K562 (cell line): ENCODE data around the gene ZCCHC4. TPM values are rescaled to one million over a fixed set of nuclear protein-coding genes. Genes with fewer than 3 reads are reported as not detected.

Experiments used
- CBFB ChIP-seq: sonication (generic); formaldehyde crosslinking; IDR thresholded peaks from 2 replicates; pipeline ENCODE4 v1.4.0; 2020; ENCODE audit warnings: mild to moderate bottlenecking, missing genetic modification reagents
- CC2D1A ChIP-seq: fragments of 450-650 bp; IDR thresholded peaks from 2 replicates; pipeline ENCODE4 v1.6.1; 2017; ENCODE audit warnings: mild to moderate bottlenecking
- CEBPB ChIP-seq: fragments of 450-650 bp; IDR thresholded peaks from 2 replicates; pipeline ENCODE4 v1.6.1; 2016; ENCODE audit warnings: missing genetic modification characterization, missing compliant biosample characterization
- FOXA3 ChIP-seq, 2 experiments: fragments of 450-650 bp in 1 of 2; sonication (generic) in 1 of 2; formaldehyde crosslinking; IDR thresholded peaks in 1 of 2; conservative IDR thresholded peaks in 1 of 2; 2 replicates each; pipeline versions ENCODE4 v1.4.0 to v1.8.0; 2020 to 2022; ENCODE audit warnings: mild to moderate bottlenecking in 2 of 2, missing genetic modification reagents in 1 of 2
- GATAD2B ChIP-seq: fragments of 450-650 bp; IDR thresholded peaks from 2 replicates; pipeline ENCODE4 v1.6.1; 2017; ENCODE audit warnings: mild to moderate bottlenecking, borderline replicate concordance
- HDAC6 ChIP-seq: IDR thresholded peaks from 2 replicates; pipeline ENCODE4 v1.6.1; 2012; ENCODE audit warnings: low read depth, mild to moderate bottlenecking, control low read depth, inconsistent platforms, low read length, moderate library complexity
- NR0B1 ChIP-seq: fragments of 450-650 bp; IDR thresholded peaks from one replicate; pipeline ENCODE4 v1.6.1; 2018; ENCODE audit warnings: mild to moderate bottlenecking, moderate library complexity; ENCODE audit not compliant: partially characterized antibody
- SAFB ChIP-seq: fragments of 200-400 bp; formaldehyde crosslinking; IDR thresholded peaks from 2 replicates; pipeline ENCODE4 v1.6.1; 2017; ENCODE audit warnings: low read depth, low read length, borderline replicate concordance
- USF2 ChIP-seq: sonication (generic); formaldehyde crosslinking; IDR thresholded peaks from 2 replicates; pipeline ENCODE4 v1.5.0; 2020; ENCODE audit warnings: missing genetic modification reagents
- ZBTB49 ChIP-seq: sonication (generic); formaldehyde crosslinking; IDR thresholded peaks from 2 replicates; pipeline ENCODE4 v1.8.0; 2022; ENCODE audit warnings: missing genetic modification reagents, mild to moderate bottlenecking, borderline replicate concordance
- polyA plus RNA-seq, 8 experiments: library from polyadenylated mRNA; depleted of rRNA in 4 of 8; stranded (reverse) in 5 of 8; unstranded in 3 of 8; fragments of >200 nt; fragmentation: Nextera tagmentation in 2 of 8; fragmentation: Illumina TruSeq in 1 of 8; extraction: Ambion mirVana in 2 of 8; extraction: Trizol in 1 of 8; gene quantifications; 2 replicates each; pipeline versions ENCODE4 v1.2.1 to v1.2.3, GENCODE V29; 2011 to 2014; ENCODE audit warnings: inconsistent platforms in 1 of 8, missing spikeins in 1 of 8
- total RNA-seq, 7 experiments: library from RNA; depleted of rRNA in 6 of 7; stranded (reverse); fragments of >200 nt in 6 of 7; fragmentation: Illumina TruSeq in 2 of 7; extraction: Trizol in 2 of 7; gene quantifications; 2 replicates each; pipeline versions ENCODE4 v1.2.1 to v1.2.3, GENCODE V29; 2011 to 2021; ENCODE audit warnings: low replicate concordance in 1 of 7
- TF ChIP-seq, protein P1 (sequence below): sonication (generic); formaldehyde crosslinking; IDR thresholded peaks from 2 replicates; pipeline ENCODE4 v1.8.1; 2023; ENCODE audit warnings: missing genetic modification reagents, mild to moderate bottlenecking, borderline replicate concordance
- TF ChIP-seq, protein P2 (sequence below): fragments of 450-650 bp; IDR thresholded peaks from 2 replicates; pipeline ENCODE4 v1.6.1; 2017; ENCODE audit warnings: antibody characterized with exemption, mild to moderate bottlenecking

The ZCCHC4 gene
- total and polyA plus RNA-seq, 9 of the 15 experiments (the other 6 are each of a cell fraction or from before 2014, with no cell fraction given), result 5.3 to 26.1 (median 15.2) TPM

GRCh38 chr4:25376754-25377571 lies 64.4 kb downstream of the ZCCHC4 start, which contains the start of gene ANAPC4 (continued):
- TF ChIP-seq, protein P1, sequence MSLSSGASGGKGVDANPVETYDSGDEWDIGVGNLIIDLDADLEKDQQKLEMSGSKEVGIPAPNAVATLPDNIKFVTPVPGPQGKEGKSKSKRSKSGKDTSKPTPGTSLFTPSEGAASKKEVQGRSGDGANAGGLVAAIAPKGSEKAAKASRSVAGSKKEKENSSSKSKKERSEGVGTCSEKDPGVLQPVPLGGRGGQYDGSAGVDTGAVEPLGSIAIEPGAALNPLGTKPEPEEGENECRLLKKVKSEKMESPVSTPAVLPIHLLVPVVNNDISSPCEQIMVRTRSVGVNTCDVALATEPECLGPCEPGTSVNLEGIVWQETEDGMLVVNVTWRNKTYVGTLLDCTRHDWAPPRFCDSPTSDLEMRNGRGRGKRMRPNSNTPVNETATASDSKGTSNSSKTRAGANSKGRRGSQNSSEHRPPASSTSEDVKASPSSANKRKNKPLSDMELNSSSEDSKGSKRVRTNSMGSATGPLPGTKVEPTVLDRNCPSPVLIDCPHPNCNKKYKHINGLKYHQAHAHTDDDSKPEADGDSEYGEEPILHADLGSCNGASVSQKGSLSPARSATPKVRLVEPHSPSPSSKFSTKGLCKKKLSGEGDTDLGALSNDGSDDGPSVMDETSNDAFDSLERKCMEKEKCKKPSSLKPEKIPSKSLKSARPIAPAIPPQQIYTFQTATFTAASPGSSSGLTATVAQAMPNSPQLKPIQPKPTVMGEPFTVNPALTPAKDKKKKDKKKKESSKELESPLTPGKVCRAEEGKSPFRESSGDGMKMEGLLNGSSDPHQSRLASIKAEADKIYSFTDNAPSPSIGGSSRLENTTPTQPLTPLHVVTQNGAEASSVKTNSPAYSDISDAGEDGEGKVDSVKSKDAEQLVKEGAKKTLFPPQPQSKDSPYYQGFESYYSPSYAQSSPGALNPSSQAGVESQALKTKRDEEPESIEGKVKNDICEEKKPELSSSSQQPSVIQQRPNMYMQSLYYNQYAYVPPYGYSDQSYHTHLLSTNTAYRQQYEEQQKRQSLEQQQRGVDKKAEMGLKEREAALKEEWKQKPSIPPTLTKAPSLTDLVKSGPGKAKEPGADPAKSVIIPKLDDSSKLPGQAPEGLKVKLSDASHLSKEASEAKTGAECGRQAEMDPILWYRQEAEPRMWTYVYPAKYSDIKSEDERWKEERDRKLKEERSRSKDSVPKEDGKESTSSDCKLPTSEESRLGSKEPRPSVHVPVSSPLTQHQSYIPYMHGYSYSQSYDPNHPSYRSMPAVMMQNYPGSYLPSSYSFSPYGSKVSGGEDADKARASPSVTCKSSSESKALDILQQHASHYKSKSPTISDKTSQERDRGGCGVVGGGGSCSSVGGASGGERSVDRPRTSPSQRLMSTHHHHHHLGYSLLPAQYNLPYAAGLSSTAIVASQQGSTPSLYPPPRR (CRISPR knock-in tag), result no peak
- TF ChIP-seq CBFB (CRISPR knock-in tag) (no peak), HDAC6 (no peak), USF2 (CRISPR knock-in tag) (no peak), CEBPB (tag) (no peak), ZBTB49 (no peak), NR0B1 (no peak), SAFB (no peak), GATAD2B (0 out of 2 replicates have a peak, but pooled peaks have one; percentile 24), CC2D1A (no peak), FOXA3 (CRISPR knock-in tag; conservative IDR thresholded peaks at IDR 0.05 in 1 of 2, IDR thresholded peaks at IDR 0.05 in 1 of 2) (no peak)
- TF ChIP-seq, protein P2, sequence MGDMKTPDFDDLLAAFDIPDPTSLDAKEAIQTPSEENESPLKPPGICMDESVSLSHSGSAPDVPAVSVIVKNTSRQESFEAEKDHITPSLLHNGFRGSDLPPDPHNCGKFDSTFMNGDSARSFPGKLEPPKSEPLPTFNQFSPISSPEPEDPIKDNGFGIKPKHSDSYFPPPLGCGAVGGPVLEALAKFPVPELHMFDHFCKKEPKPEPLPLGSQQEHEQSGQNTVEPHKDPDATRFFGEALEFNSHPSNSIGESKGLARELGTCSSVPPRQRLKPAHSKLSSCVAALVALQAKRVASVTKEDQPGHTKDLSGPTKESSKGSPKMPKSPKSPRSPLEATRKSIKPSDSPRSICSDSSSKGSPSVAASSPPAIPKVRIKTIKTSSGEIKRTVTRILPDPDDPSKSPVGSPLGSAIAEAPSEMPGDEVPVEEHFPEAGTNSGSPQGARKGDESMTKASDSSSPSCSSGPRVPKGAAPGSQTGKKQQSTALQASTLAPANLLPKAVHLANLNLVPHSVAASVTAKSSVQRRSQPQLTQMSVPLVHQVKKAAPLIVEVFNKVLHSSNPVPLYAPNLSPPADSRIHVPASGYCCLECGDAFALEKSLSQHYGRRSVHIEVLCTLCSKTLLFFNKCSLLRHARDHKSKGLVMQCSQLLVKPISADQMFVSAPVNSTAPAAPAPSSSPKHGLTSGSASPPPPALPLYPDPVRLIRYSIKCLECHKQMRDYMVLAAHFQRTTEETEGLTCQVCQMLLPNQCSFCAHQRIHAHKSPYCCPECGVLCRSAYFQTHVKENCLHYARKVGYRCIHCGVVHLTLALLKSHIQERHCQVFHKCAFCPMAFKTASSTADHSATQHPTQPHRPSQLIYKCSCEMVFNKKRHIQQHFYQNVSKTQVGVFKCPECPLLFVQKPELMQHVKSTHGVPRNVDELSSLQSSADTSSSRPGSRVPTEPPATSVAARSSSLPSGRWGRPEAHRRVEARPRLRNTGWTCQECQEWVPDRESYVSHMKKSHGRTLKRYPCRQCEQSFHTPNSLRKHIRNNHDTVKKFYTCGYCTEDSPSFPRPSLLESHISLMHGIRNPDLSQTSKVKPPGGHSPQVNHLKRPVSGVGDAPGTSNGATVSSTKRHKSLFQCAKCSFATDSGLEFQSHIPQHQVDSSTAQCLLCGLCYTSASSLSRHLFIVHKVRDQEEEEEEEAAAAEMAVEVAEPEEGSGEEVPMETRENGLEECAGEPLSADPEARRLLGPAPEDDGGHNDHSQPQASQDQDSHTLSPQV, result no peak
